Endothelial cell of umbilical vein (primary cell): ENCODE data around the gene ASS1. TPM values are rescaled to one million over a fixed set of nuclear protein-coding genes. Genes with fewer than 3 reads are reported as not detected.

Source experiments
- BruUV-seq: library from RNA; stranded (reverse); fragments of 400-500 nt; replicated peaks from 2 replicates; lab custom pipeline; 2021; lab: Mats Ljungman, UMichigan
- CTCF ChIA-PET: fragments of 300-600, 350-600 bp; sonication (Branson Sonifier 250); formaldehyde crosslinking; loops from one replicate; lab custom pipeline; 2021; ENCODE audit warnings: antibody characterized with exemption, inconsistent platforms; lab: Charles Lee
- POLR2A ChIA-PET: fragments of 300-600, 350-600 bp; sonication (Branson Sonifier 250); formaldehyde crosslinking; loops from one replicate; lab custom pipeline; 2021; ENCODE audit warnings: antibody characterized with exemption, inconsistent platforms; lab: Charles Lee
- DNase-seq: peaks from one replicate; pipeline ENCODE4 v3.0.0-alpha.2; 2011; ENCODE audit warnings: low read depth, low spot score
- FAIRE-seq: peaks from 2 replicates; lab custom pipeline; 2011; peaks lifted over from hg19 to GRCh38; lab: Jason Lieb, UNC
- H2AFZ ChIP-seq: 2 replicates; pipeline ENCODE4 v1.6.0; 2012; ENCODE audit warnings: low read depth, low read length, control low read depth, inconsistent platforms
- H3K27ac ChIP-seq: 2 replicates; pipeline ENCODE4 v1.5.1; 2011; ENCODE audit warnings: low read depth, mild to moderate bottlenecking, control low read depth, low read length, moderate library complexity; ENCODE audit not compliant: insufficient read depth
- H3K27me3 ChIP-seq, 2 experiments: 2 replicates each; pipeline versions ENCODE4 v1.6.0 to v1.6.1; 2011; ENCODE audit warnings: low read length in 2 of 2, mixed read lengths in 1 of 2; ENCODE audit not compliant: control insufficient read depth in 2 of 2, insufficient read depth in 2 of 2
- H3K36me3 ChIP-seq, 2 experiments: 2 replicates in 1 of 2; 3 replicates in 1 of 2; pipeline ENCODE4 v1.5.1; 2011; ENCODE audit warnings: low read length in 2 of 2, mild to moderate bottlenecking in 1 of 2, moderate library complexity in 1 of 2; ENCODE audit not compliant: control insufficient read depth in 2 of 2, insufficient read depth in 2 of 2; ENCODE audit errors: extremely low read depth in 1 of 2
- H3K4me1 ChIP-seq: 3 replicates; pipeline ENCODE4 v1.5.1; 2011; ENCODE audit warnings: mild to moderate bottlenecking, low read length; ENCODE audit not compliant: control insufficient read depth, insufficient read depth; ENCODE audit errors: extremely low read depth
- H3K4me2 ChIP-seq: 2 replicates; pipeline ENCODE4 v1.6.1; 2011; ENCODE audit warnings: low read length, control low read depth, mixed read lengths; ENCODE audit not compliant: insufficient read depth
- H3K4me3 ChIP-seq, 3 experiments: fragments of 200-600 bp in 1 of 3; sonication (generic), shearing (Covaris generic) in 1 of 3; replicated peaks in 1 of 3; 2 replicates each; pipeline ENCODE4 v1.5.1; 2011 to 2016; ENCODE audit warnings: control low read depth in 3 of 3, low read length in 3 of 3, mild to moderate bottlenecking in 2 of 3, inconsistent platforms in 1 of 3, low read depth in 1 of 3, moderate library complexity in 1 of 3; ENCODE audit not compliant: insufficient read depth in 1 of 3
- H3K79me2 ChIP-seq: 2 replicates; pipeline ENCODE4 v1.6.0; 2012; ENCODE audit warnings: low read length, inconsistent platforms; ENCODE audit not compliant: control insufficient read depth, insufficient read depth
- H3K9ac ChIP-seq: replicated peaks from 2 replicates; pipeline ENCODE3; 2011; ENCODE audit warnings: low read length, control low read depth; ENCODE audit not compliant: insufficient read depth; ENCODE audit errors: extremely low read depth
- H3K9me1 ChIP-seq: replicated peaks from 3 replicates; pipeline ENCODE4 v1.6.0; 2011; ENCODE audit warnings: mild to moderate bottlenecking, low read length; ENCODE audit not compliant: control insufficient read depth, insufficient read depth; ENCODE audit errors: extremely low read depth
- H3K9me3 ChIP-seq: replicated peaks from 2 replicates; pipeline ENCODE4 v1.5.1; 2012; ENCODE audit warnings: low read length, inconsistent platforms; ENCODE audit not compliant: control insufficient read depth, insufficient read depth
- H4K20me1 ChIP-seq: replicated peaks from 2 replicates; pipeline ENCODE3; 2011; ENCODE audit warnings: mild to moderate bottlenecking, low read length; ENCODE audit not compliant: control insufficient read depth, insufficient read depth; ENCODE audit errors: extremely low read depth
- EZH2 ChIP-seq: IDR thresholded peaks from 2 replicates; pipeline ENCODE4 v1.6.1; 2012; ENCODE audit warnings: borderline replicate concordance, low read depth, mild to moderate bottlenecking, moderate library complexity, low read length, inconsistent platforms; ENCODE audit not compliant: severe bottlenecking
- FOS ChIP-seq: IDR thresholded peaks from 2 replicates; pipeline ENCODE4 v1.6.1; 2011; ENCODE audit warnings: mild to moderate bottlenecking, low read length, moderate library complexity, borderline replicate concordance; ENCODE audit not compliant: insufficient read depth
- GATA2 ChIP-seq: IDR thresholded peaks from 2 replicates; pipeline ENCODE4 v1.7.0; 2011; ENCODE audit warnings: low read depth, mild to moderate bottlenecking, moderate library complexity, mixed read lengths, low read length; ENCODE audit not compliant: insufficient read length, insufficient read depth
- JUN ChIP-seq: IDR thresholded peaks from 2 replicates; pipeline ENCODE4 v1.6.1; 2011; ENCODE audit warnings: borderline replicate concordance, low read depth; ENCODE audit not compliant: insufficient read length, insufficient read depth
- MYC ChIP-seq: IDR thresholded peaks from one replicate; pipeline ENCODE4 v1.6.1; 2011; ENCODE audit warnings: mild to moderate bottlenecking, low read depth, low read length
- POLR2A ChIP-seq: IDR thresholded peaks from 2 replicates; pipeline ENCODE4 v1.6.1; 2012; ENCODE audit warnings: low read depth, mild to moderate bottlenecking, control low read depth, low read length
- POLR2AphosphoS5 ChIP-seq: IDR thresholded peaks from 2 replicates; pipeline ENCODE4 v1.6.1; 2012; ENCODE audit warnings: low read depth, mild to moderate bottlenecking, control low read depth, low read length, moderate library complexity; ENCODE audit not compliant: insufficient read depth
- dilution Hi-C: fragments of 300-500 bp; cut with MboI; formaldehyde crosslinking; loops from one replicate; pipeline ENCODE4 v1.15.0; 2019; ENCODE audit warnings: low sequenced_read_pairs; ENCODE audit not compliant: extremely low pct_ligation_motif_present
- intact Hi-C: fragments of 100-400 bp; cut with micrococcal nuclease; formaldehyde crosslinking; loops from one replicate; pipeline ENCODE4 v1.10.0; 2022
- polyA plus RNA-seq, 4 experiments: library from polyadenylated mRNA; depleted of rRNA in 3 of 4; stranded (reverse) in 3 of 4; unstranded in 1 of 4; fragments of >200 nt; gene quantifications; 2 replicates each; pipeline versions ENCODE4 v1.2.1 to v1.2.3, GENCODE V29; 2011 to 2012; ENCODE audit warnings: missing spikeins in 1 of 4
- total RNA-seq: library from RNA; stranded (reverse); gene quantifications from 2 replicates; pipeline ENCODE4 v1.2.3, GENCODE V29; 2021
- TF ChIP-seq, protein P1 (sequence below), 2 donors: IDR thresholded peaks; 1 replicate in 1 of 2; 2 replicates in 1 of 2; pipeline ENCODE4 v1.5.1; 2011; ENCODE audit warnings: low read length in 2 of 2, mild to moderate bottlenecking in 2 of 2, moderate library complexity in 2 of 2, control low read depth in 1 of 2, inconsistent platforms in 1 of 2, low read depth in 1 of 2; ENCODE audit not compliant: insufficient read depth in 1 of 2; ENCODE audit errors: extremely low read depth in 1 of 2
- TF ChIP-seq, protein P2 (sequence below): IDR thresholded peaks from 2 replicates; pipeline ENCODE4 v1.6.1; 2011; ENCODE audit not compliant: insufficient read depth, insufficient read length

The ASS1 gene
- total and polyA plus RNA-seq, 2 donors (not counting 3 experiments of a cell fraction or from before 2014, with no cell fraction given), result 3.6 to 12.4 TPM

- Histone ChIP-seq H3K9me1 (no peaks in the 10 kb centered on the region), H3K27ac (no peak overlapping the region), H3K4me1 (no peaks in the 10 kb centered on the region), H3K36me3 (no peaks in the 10 kb centered on the region), H3K79me2 (no peaks in the 10 kb centered on the region), H4K20me1 (no peaks in the 10 kb centered on the region), H3K9me3 (no peaks in the 10 kb centered on the region), H3K27me3 (peaks cover 16 to 19% of the 10 kb centered on the region in 2 experiments), H3K9ac (no peak overlapping the region), H3K4me3 (no peak overlapping the region), H3K4me2 (no peak overlapping the region), H2AFZ (no peak overlapping the region)
- BruUV-seq, result no TSS peak
- POLR2A ChIA-PET, result no interaction called here
- dilution Hi-C loops (no loop called here), intact Hi-C loops (no loop called here)
- TF ChIP-seq MYC, result no peak
- TF ChIP-seq EZH2, result no peak
- TF ChIP-seq GATA2, result no peak
- TF ChIP-seq FOS, result no peak
- no peak for TF ChIP-seq POLR2A
- FAIRE-seq (no peak), DNase-seq (no peak)
- CTCF ChIA-PET, result interaction anchor here (1.0 to 1.5 kb wide), 2 partner anchors 10 to 46 kb away, joined by 3 to 4 read pairs; no protein-coding TSS in a partner anchor
Measured at GRCh38 chr9:130531670-130532069, 86.9 kb downstream of the ASS1 start.

- H3K36me3 ChIP-seq, result no peaks in the 10 kb centered on the region
- TF ChIP-seq POLR2AphosphoS5 (no peak), JUN (no peak), FOS (no peak), GATA2 (no peak), POLR2A (no peak), MYC (no peak), EZH2 (no peak)
- TF ChIP-seq, protein P1, sequence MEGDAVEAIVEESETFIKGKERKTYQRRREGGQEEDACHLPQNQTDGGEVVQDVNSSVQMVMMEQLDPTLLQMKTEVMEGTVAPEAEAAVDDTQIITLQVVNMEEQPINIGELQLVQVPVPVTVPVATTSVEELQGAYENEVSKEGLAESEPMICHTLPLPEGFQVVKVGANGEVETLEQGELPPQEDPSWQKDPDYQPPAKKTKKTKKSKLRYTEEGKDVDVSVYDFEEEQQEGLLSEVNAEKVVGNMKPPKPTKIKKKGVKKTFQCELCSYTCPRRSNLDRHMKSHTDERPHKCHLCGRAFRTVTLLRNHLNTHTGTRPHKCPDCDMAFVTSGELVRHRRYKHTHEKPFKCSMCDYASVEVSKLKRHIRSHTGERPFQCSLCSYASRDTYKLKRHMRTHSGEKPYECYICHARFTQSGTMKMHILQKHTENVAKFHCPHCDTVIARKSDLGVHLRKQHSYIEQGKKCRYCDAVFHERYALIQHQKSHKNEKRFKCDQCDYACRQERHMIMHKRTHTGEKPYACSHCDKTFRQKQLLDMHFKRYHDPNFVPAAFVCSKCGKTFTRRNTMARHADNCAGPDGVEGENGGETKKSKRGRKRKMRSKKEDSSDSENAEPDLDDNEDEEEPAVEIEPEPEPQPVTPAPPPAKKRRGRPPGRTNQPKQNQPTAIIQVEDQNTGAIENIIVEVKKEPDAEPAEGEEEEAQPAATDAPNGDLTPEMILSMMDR (IDR thresholded peaks at IDR 0.05; ENCODE audit: extremely low read depth in 1 of 2, insufficient read depth in 1 of 2, low read depth in 1 of 2, low read length in 2 of 2), result no peak
- TF ChIP-seq, protein P2, sequence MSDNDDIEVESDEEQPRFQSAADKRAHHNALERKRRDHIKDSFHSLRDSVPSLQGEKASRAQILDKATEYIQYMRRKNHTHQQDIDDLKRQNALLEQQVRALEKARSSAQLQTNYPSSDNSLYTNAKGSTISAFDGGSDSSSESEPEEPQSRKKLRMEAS, result no peak
- H3K27ac ChIP-seq, result no peak overlapping the region
- H3K9ac ChIP-seq, result no peak overlapping the region
- H3K9me3 ChIP-seq, result no peaks in the 10 kb centered on the region
- DNase-seq (no peak), FAIRE-seq (no peak)
- no peaks in the 10 kb centered on the region for H3K9me1 ChIP-seq
- intact Hi-C loops, result no loop called here
- no peak overlapping the region for H2AFZ ChIP-seq
- BruUV-seq, result no TSS peak
- no peaks in the 10 kb centered on the region for H3K4me1 ChIP-seq
- ChIA-PET POLR2A (no interaction called here), CTCF (interaction anchor here (1.5 kb wide), 1 partner anchor 10 kb away, joined by 4 read pairs; no protein-coding TSS in a partner anchor)
- no peak overlapping the region for H3K4me2 ChIP-seq
- dilution Hi-C loops, result no loop called here
- no peaks in the 10 kb centered on the region for H4K20me1 ChIP-seq
- H3K4me3 ChIP-seq, result no peak overlapping the region
- H3K79me2 ChIP-seq, result no peaks in the 10 kb centered on the region
- H3K27me3 ChIP-seq, result peaks cover 24 to 28% of the 10 kb centered on the region in 2 experiments
Measured at GRCh38 chr9:130532426-130533080, 87.8 kb downstream of the ASS1 start.
